Cardiac septum (tissue), 1 donor: Measurements from ENCODE around the gene UNC79. TPM values are rescaled to one million over a fixed set of nuclear protein-coding genes. Genes with fewer than 3 reads are reported as not detected.

Experiments
- total RNA-seq: library from RNA; stranded (reverse); fragmentation: NEBNext Ultra II Directional; extraction: Animal tissue kit (Norgen Biotek cat#: 25700); gene quantifications from one replicate; pipeline ENCODE4 v1.2.1, GENCODE V29; 2021
- donor health status: DM: no; HTN: no; CAD: no.

Gene UNC79
- total RNA-seq, 1 donor from 2014 or later, result 0.51 TPM

Other genes starting within 250 kb of the UNC79 start
- gene MOAP1, start 246.0 kb upstream of the UNC79 start, total RNA-seq, result 58.1 TPM
- 17.3 TPM for gene LYSET, start 245.6 kb upstream of the UNC79 start, total RNA-seq
- 11.8 TPM for gene GON7, start 223.9 kb upstream of the UNC79 start, total RNA-seq
- 25.2 TPM for gene UBR7, start 223.7 kb upstream of the UNC79 start, total RNA-seq
- gene BTBD7, start 97.9 kb upstream of the UNC79 start, total RNA-seq, result 27.7 TPM
- 0.67 TPM for gene COX8C, start 83.8 kb upstream of the UNC79 start, total RNA-seq